HEK293 (cell line): ENCODE data around the gene PA2G4.

Source experiments
- BCL11B ChIP-seq: fragments of 450-650 bp; formaldehyde crosslinking; IDR thresholded peaks from 2 replicates; pipeline ENCODE4 v1.5.1; 2016; ENCODE audit warnings: low read depth, missing biosample characterization, missing genetic modification characterization
- GLIS1 ChIP-seq: fragments of 450-650 bp; formaldehyde crosslinking; IDR thresholded peaks from 2 replicates; pipeline ENCODE4 v1.5.1; 2016; ENCODE audit warnings: missing biosample characterization, missing genetic modification characterization
- ZFP3 ChIP-seq: fragments of 450-650 bp; formaldehyde crosslinking; IDR thresholded peaks from 2 replicates; pipeline ENCODE4 v1.5.1; 2016; ENCODE audit warnings: low read depth, missing biosample characterization, missing genetic modification characterization
- ZIC2 ChIP-seq: fragments of 450-650 bp; formaldehyde crosslinking; IDR thresholded peaks from 2 replicates; pipeline ENCODE4 v1.5.1; 2016; ENCODE audit warnings: missing biosample characterization, missing genetic modification characterization
- ZNF169 ChIP-seq: fragments of 450-650 bp; formaldehyde crosslinking; IDR thresholded peaks from 2 replicates; pipeline ENCODE4 v1.5.1; 2016; ENCODE audit warnings: missing biosample characterization, missing genetic modification characterization
- ZNF214 ChIP-seq: fragments of 450-650 bp; formaldehyde crosslinking; IDR thresholded peaks from 2 replicates; pipeline ENCODE4 v1.5.1; 2017; ENCODE audit warnings: missing biosample characterization, mild to moderate bottlenecking, missing genetic modification characterization, borderline replicate concordance
- ZNF223 ChIP-seq: fragments of 450-650 bp; formaldehyde crosslinking; IDR thresholded peaks from 2 replicates; pipeline ENCODE4 v1.5.1; 2016; ENCODE audit warnings: missing biosample characterization, missing genetic modification characterization
- ZNF341 ChIP-seq: fragments of 450-650 bp; formaldehyde crosslinking; IDR thresholded peaks from 2 replicates; pipeline ENCODE4; 2016; ENCODE audit warnings: low read depth, missing biosample characterization, missing genetic modification characterization
- ZNF366 ChIP-seq: fragments of 450-650 bp; formaldehyde crosslinking; conservative IDR thresholded peaks from 2 replicates; pipeline ENCODE4 v1.5.1; 2016; ENCODE audit warnings: missing biosample characterization, missing genetic modification characterization
- ZNF548 ChIP-seq: fragments of 450-650 bp; formaldehyde crosslinking; IDR thresholded peaks from 2 replicates; pipeline ENCODE4 v1.5.1; 2016; ENCODE audit warnings: missing biosample characterization, missing genetic modification characterization
- ZNF585B ChIP-seq: fragments of 450-650 bp; formaldehyde crosslinking; IDR thresholded peaks from 2 replicates; pipeline ENCODE4 v1.5.1; 2016; ENCODE audit warnings: missing biosample characterization, missing genetic modification characterization
- ZNF677 ChIP-seq: fragments of 450-650 bp; IDR thresholded peaks from 2 replicates; pipeline ENCODE4 v1.5.0; 2018; ENCODE audit warnings: missing biosample characterization, mild to moderate bottlenecking, missing genetic modification characterization, moderate library complexity
- ZSCAN30 ChIP-seq: fragments of 450-650 bp; IDR thresholded peaks from 2 replicates; pipeline ENCODE4 v1.5.1; 2018; ENCODE audit warnings: missing biosample characterization, mild to moderate bottlenecking, missing genetic modification characterization, moderate library complexity
- TF ChIP-seq, protein P1 (sequence below): fragments of 450-650 bp; formaldehyde crosslinking; IDR thresholded peaks from 2 replicates; pipeline ENCODE4 v1.5.1; 2016; ENCODE audit warnings: missing biosample characterization, missing genetic modification characterization
- TF ChIP-seq, protein P2 (sequence below): fragments of 450-650 bp; formaldehyde crosslinking; IDR thresholded peaks from 2 replicates; pipeline ENCODE4 v1.5.1; 2016; ENCODE audit warnings: missing biosample characterization, missing genetic modification characterization
- TF ChIP-seq, protein P3 (sequence below): fragments of 450-650 bp; formaldehyde crosslinking; IDR thresholded peaks from 2 replicates; pipeline ENCODE4 v1.5.1; 2016; ENCODE audit warnings: missing biosample characterization, missing genetic modification characterization
- TF ChIP-seq, protein P4 (sequence below): fragments of 450-650 bp; formaldehyde crosslinking; IDR thresholded peaks from 2 replicates; pipeline ENCODE4 v1.5.1; 2016; ENCODE audit warnings: missing biosample characterization, missing genetic modification characterization
- TF ChIP-seq, protein P5 (sequence below): fragments of 450-650 bp; formaldehyde crosslinking; IDR thresholded peaks from 2 replicates; pipeline ENCODE4 v1.5.1; 2016; ENCODE audit warnings: missing biosample characterization, missing genetic modification characterization, low read depth
- TF ChIP-seq, protein P6 (sequence below): fragments of 450-650 bp; formaldehyde crosslinking; IDR thresholded peaks from 2 replicates; pipeline ENCODE4 v1.5.1; 2016; ENCODE audit warnings: missing biosample characterization, missing genetic modification characterization
- TF ChIP-seq, protein P7 (sequence below): fragments of 450-650 bp; formaldehyde crosslinking; IDR thresholded peaks from 2 replicates; pipeline ENCODE4 v1.5.1; 2016; ENCODE audit warnings: missing biosample characterization, missing genetic modification characterization

The PA2G4 gene

DNA sequence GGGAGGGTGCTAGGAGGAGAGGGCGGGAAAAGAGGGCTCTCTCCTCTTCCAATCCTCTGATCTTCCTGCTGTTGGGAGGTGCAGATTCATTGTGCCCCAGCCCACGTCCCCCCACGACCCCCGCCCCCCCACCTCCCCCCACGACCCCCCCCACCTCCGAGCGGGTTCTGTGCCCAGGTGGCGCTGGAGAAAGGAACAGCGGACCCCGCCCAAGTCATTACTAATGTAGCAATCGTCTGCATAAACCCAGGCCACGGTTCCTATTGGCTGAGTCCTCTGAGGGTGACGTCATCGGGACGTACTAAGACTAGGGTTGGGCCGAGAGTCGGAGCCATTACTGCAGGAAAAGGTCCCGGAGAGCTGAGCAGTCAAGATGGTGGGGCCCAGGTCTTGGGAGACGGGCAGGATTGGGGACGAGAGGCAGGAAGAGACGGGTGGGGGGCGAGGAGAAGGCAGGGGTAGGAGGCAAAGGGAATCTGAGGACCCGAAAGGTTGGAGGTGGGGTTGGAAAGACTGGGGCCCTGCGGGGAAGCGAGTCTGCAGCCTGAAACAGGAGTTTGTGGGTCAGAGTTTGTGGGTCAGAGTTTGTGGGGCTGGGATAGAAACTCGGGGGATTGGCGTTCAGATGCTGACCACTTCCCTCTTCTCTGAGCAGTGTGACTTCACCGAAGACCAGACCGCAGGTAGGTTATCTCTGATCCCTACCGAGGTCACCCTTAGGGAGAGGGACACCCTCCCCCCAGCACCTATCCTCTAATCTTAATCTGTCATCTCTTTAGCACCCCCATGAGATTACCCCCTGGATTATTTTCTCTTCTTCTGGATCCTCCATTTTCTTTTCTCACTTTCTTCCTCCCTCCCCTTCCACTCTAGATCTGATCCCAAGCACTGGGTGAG is 53.9 kb downstream of the PA2G4 start, which contains the start of gene MYL6 (continued):
- TF ChIP-seq ZNF366 (tag by site-specific recombination) (peak; percentile 65; the same call in 1 of the 2 replicates), ZIC2 (tag by site-specific recombination) (no peak), ZNF341 (tag by site-specific recombination) (peak; percentile 86), ZNF585B (tag by site-specific recombination) (no peak), ZSCAN30 (no peak; the same call in 1 of the 2 replicates), ZNF214 (tag by site-specific recombination) (no peak), GLIS1 (no peak; the same call in 1 of the 2 replicates), ZNF223 (tag by site-specific recombination) (no peak; the same call in 1 of the 2 replicates), ZNF169 (tag by site-specific recombination) (peak; percentile 63; the same call in 1 of the 2 replicates), ZNF677 (tag by site-specific recombination) (no peak), ZNF548 (no peak), ZFP3 (tag by site-specific recombination) (0 out of 2 replicates have a peak, but pooled peaks have one; percentile 19), BCL11B (peak; percentile 85)
- TF ChIP-seq, protein P1, sequence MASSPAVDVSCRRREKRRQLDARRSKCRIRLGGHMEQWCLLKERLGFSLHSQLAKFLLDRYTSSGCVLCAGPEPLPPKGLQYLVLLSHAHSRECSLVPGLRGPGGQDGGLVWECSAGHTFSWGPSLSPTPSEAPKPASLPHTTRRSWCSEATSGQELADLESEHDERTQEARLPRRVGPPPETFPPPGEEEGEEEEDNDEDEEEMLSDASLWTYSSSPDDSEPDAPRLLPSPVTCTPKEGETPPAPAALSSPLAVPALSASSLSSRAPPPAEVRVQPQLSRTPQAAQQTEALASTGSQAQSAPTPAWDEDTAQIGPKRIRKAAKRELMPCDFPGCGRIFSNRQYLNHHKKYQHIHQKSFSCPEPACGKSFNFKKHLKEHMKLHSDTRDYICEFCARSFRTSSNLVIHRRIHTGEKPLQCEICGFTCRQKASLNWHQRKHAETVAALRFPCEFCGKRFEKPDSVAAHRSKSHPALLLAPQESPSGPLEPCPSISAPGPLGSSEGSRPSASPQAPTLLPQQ: peak; percentile 98
- TF ChIP-seq, protein P2, sequence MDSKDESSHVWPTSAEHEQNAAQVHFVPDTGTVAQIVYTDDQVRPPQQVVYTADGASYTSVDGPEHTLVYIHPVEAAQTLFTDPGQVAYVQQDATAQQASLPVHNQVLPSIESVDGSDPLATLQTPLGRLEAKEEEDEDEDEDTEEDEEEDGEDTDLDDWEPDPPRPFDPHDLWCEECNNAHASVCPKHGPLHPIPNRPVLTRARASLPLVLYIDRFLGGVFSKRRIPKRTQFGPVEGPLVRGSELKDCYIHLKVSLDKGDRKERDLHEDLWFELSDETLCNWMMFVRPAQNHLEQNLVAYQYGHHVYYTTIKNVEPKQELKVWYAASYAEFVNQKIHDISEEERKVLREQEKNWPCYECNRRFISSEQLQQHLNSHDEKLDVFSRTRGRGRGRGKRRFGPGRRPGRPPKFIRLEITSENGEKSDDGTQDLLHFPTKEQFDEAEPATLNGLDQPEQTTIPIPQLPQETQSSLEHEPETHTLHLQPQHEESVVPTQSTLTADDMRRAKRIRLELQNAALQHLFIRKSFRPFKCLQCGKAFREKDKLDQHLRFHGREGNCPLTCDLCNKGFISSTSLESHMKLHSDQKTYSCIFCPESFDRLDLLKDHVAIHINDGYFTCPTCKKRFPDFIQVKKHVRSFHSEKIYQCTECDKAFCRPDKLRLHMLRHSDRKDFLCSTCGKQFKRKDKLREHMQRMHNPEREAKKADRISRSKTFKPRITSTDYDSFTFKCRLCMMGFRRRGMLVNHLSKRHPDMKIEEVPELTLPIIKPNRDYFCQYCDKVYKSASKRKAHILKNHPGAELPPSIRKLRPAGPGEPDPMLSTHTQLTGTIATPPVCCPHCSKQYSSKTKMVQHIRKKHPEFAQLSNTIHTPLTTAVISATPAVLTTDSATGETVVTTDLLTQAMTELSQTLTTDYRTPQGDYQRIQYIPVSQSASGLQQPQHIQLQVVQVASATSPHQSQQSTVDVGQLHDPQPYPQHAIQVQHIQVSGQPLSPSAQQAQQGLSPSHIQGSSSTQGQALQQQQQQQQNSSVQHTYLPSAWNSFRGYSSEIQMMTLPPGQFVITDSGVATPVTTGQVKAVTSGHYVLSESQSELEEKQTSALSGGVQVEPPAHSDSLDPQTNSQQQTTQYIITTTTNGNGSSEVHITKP (tag by site-specific recombination): peak; percentile 99
- TF ChIP-seq, protein P3, sequence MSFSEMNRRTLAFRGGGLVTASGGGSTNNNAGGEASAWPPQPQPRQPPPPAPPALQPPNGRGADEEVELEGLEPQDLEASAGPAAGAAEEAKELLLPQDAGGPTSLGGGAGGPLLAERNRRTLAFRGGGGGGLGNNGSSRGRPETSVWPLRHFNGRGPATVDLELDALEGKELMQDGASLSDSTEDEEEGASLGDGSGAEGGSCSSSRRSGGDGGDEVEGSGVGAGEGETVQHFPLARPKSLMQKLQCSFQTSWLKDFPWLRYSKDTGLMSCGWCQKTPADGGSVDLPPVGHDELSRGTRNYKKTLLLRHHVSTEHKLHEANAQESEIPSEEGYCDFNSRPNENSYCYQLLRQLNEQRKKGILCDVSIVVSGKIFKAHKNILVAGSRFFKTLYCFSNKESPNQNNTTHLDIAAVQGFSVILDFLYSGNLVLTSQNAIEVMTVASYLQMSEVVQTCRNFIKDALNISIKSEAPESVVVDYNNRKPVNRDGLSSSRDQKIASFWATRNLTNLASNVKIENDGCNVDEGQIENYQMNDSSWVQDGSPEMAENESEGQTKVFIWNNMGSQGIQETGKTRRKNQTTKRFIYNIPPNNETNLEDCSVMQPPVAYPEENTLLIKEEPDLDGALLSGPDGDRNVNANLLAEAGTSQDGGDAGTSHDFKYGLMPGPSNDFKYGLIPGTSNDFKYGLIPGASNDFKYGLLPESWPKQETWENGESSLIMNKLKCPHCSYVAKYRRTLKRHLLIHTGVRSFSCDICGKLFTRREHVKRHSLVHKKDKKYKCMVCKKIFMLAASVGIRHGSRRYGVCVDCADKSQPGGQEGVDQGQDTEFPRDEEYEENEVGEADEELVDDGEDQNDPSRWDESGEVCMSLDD (tag by site-specific recombination): peak; percentile 83
- TF ChIP-seq, protein P4, sequence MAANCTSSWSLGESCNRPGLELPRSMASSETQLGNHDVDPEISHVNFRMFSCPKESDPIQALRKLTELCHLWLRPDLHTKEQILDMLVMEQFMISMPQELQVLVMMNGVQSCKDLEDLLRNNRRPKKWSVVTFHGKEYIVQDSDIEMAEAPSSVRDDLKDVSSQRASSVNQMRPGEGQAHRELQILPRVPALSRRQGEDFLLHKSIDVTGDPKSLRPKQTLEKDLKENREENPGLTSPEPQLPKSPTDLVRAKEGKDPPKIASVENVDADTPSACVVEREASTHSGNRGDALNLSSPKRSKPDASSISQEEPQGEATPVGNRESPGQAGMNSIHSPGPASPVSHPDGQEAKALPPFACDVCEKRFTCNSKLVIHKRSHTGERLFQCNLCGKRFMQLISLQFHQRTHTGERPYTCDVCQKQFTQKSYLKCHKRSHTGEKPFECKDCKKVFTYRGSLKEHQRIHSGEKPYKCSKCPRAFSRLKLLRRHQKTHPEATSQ (tag by site-specific recombination): peak; percentile 87
- TF ChIP-seq, protein P5, sequence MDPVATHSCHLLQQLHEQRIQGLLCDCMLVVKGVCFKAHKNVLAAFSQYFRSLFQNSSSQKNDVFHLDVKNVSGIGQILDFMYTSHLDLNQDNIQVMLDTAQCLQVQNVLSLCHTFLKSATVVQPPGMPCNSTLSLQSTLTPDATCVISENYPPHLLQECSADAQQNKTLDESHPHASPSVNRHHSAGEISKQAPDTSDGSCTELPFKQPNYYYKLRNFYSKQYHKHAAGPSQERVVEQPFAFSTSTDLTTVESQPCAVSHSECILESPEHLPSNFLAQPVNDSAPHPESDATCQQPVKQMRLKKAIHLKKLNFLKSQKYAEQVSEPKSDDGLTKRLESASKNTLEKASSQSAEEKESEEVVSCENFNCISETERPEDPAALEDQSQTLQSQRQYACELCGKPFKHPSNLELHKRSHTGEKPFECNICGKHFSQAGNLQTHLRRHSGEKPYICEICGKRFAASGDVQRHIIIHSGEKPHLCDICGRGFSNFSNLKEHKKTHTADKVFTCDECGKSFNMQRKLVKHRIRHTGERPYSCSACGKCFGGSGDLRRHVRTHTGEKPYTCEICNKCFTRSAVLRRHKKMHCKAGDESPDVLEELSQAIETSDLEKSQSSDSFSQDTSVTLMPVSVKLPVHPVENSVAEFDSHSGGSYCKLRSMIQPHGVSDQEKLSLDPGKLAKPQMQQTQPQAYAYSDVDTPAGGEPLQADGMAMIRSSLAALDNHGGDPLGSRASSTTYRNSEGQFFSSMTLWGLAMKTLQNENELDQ (tag by site-specific recombination): no peak
- TF ChIP-seq, protein P6, sequence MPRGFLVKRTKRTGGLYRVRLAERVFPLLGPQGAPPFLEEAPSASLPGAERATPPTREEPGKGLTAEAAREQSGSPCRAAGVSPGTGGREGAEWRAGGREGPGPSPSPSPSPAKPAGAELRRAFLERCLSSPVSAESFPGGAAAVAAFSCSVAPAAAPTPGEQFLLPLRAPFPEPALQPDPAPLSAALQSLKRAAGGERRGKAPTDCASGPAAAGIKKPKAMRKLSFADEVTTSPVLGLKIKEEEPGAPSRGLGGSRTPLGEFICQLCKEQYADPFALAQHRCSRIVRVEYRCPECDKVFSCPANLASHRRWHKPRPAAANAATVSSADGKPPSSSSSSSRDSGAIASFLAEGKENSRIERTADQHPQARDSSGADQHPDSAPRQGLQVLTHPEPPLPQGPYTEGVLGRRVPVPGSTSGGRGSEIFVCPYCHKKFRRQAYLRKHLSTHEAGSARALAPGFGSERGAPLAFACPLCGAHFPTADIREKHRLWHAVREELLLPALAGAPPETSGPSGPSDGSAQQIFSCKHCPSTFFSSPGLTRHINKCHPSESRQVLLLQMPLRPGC (tag by site-specific recombination): peak; percentile 82
- TF ChIP-seq, protein P7, sequence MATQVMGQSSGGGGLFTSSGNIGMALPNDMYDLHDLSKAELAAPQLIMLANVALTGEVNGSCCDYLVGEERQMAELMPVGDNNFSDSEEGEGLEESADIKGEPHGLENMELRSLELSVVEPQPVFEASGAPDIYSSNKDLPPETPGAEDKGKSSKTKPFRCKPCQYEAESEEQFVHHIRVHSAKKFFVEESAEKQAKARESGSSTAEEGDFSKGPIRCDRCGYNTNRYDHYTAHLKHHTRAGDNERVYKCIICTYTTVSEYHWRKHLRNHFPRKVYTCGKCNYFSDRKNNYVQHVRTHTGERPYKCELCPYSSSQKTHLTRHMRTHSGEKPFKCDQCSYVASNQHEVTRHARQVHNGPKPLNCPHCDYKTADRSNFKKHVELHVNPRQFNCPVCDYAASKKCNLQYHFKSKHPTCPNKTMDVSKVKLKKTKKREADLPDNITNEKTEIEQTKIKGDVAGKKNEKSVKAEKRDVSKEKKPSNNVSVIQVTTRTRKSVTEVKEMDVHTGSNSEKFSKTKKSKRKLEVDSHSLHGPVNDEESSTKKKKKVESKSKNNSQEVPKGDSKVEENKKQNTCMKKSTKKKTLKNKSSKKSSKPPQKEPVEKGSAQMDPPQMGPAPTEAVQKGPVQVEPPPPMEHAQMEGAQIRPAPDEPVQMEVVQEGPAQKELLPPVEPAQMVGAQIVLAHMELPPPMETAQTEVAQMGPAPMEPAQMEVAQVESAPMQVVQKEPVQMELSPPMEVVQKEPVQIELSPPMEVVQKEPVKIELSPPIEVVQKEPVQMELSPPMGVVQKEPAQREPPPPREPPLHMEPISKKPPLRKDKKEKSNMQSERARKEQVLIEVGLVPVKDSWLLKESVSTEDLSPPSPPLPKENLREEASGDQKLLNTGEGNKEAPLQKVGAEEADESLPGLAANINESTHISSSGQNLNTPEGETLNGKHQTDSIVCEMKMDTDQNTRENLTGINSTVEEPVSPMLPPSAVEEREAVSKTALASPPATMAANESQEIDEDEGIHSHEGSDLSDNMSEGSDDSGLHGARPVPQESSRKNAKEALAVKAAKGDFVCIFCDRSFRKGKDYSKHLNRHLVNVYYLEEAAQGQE (tag by site-specific recombination): peak; percentile 50; the same call in 1 of the 2 replicates
